ENCODE measurements around the gene NFIA. TPM values are rescaled to one million over a fixed set of nuclear protein-coding genes. Genes with fewer than 3 reads are reported as not detected.

The NFIA gene
- total RNA-seq, 1 experiment from 2014 or later, result 38.6 TPM

DNA sequence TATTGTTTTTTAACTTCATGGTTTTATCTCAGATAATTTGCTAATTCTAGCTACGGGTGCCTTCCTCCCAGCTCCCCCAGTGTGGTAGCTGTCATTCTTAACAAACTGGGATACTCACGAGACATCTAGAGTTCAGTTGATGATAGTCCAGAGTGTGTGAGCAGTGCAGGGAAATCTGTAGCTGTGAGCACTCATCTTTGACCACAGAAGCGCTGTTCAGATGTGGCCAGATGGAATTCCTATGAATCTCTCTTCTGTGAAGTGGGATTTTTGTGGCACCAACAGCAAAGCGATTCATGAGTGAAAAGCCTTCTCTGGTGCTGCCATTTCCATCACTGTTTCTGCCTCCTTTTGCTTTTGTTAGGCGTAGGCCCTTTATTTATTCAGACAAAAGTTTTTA, 125.1 kb downstream of the NFIA start:
- TF ChIP-seq, protein P1, sequence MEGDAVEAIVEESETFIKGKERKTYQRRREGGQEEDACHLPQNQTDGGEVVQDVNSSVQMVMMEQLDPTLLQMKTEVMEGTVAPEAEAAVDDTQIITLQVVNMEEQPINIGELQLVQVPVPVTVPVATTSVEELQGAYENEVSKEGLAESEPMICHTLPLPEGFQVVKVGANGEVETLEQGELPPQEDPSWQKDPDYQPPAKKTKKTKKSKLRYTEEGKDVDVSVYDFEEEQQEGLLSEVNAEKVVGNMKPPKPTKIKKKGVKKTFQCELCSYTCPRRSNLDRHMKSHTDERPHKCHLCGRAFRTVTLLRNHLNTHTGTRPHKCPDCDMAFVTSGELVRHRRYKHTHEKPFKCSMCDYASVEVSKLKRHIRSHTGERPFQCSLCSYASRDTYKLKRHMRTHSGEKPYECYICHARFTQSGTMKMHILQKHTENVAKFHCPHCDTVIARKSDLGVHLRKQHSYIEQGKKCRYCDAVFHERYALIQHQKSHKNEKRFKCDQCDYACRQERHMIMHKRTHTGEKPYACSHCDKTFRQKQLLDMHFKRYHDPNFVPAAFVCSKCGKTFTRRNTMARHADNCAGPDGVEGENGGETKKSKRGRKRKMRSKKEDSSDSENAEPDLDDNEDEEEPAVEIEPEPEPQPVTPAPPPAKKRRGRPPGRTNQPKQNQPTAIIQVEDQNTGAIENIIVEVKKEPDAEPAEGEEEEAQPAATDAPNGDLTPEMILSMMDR (IDR thresholded peaks at IDR 0.05; ENCODE audit: unreplicated experiment), result no peak
- intact Hi-C loops (cut with micrococcal nuclease; ENCODE audit: unreplicated experiment), result no loop called here
- H3K27me3 Mint-ChIP-seq (ENCODE audit: unreplicated experiment), result no peaks in the 10 kb centered on the region
- H3K4me1 Mint-ChIP-seq (ENCODE audit: low read depth, unreplicated experiment), result no peaks in the 10 kb centered on the region
- H3K27ac Mint-ChIP-seq (ENCODE audit: unreplicated experiment), result no peak overlapping the region
- no TSS peak for BruUV-seq (replicated peaks)
- CTCF ChIA-PET, result no interaction called here
- no peaks in the 10 kb centered on the region for H3K36me3 Mint-ChIP-seq (ENCODE audit: insufficient read depth, unreplicated experiment)
- H3K9me3 Mint-ChIP-seq (ENCODE audit: low read depth, unreplicated experiment), result no peaks in the 10 kb centered on the region
- DNase-seq, result no peak
- no peak overlapping the region for H3K4me3 Mint-ChIP-seq (ENCODE audit: low read depth, unreplicated experiment)

DNA sequence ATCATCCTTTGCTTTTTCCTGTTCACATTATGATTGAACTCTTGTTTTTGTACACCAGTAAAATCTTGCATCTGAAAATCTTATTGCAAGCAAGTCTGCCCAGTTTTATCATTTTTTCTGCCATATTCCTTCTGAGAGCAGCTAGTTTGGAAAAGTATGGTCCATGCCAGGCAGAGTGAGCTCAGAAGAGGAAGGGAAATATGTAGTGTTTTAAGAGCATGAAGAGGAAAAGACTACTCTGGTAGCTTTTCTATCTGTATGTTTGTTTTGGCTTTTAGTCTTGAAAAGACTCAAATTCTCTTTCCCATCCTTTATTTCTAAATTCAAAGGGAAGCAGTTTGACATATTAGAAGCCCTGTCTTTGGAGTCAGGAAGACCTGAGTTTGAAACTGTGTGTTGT, 125.8 kb downstream of the NFIA start:
- TF ChIP-seq, protein P1 (IDR thresholded peaks at IDR 0.05; ENCODE audit: unreplicated experiment), result no peak
- DNase-seq, result no peak
- Mint-ChIP-seq H3K4me3 (ENCODE audit: low read depth, unreplicated experiment) (no peak overlapping the region), H3K9me3 (ENCODE audit: low read depth, unreplicated experiment) (no peaks in the 10 kb centered on the region), H3K27me3 (ENCODE audit: unreplicated experiment) (no peaks in the 10 kb centered on the region), H3K36me3 (ENCODE audit: insufficient read depth, unreplicated experiment) (no peaks in the 10 kb centered on the region), H3K27ac (ENCODE audit: unreplicated experiment) (no peak overlapping the region), H3K4me1 (ENCODE audit: low read depth, unreplicated experiment) (no peaks in the 10 kb centered on the region)
- intact Hi-C loops (cut with micrococcal nuclease; ENCODE audit: unreplicated experiment), result no loop called here
- CTCF ChIA-PET, result interaction anchor here (0.6 to 0.7 kb wide), 2 partner anchors 47 to 165 kb away, joined by 3 read pairs; no protein-coding TSS in a partner anchor
- BruUV-seq (replicated peaks), result no TSS peak

DNA sequence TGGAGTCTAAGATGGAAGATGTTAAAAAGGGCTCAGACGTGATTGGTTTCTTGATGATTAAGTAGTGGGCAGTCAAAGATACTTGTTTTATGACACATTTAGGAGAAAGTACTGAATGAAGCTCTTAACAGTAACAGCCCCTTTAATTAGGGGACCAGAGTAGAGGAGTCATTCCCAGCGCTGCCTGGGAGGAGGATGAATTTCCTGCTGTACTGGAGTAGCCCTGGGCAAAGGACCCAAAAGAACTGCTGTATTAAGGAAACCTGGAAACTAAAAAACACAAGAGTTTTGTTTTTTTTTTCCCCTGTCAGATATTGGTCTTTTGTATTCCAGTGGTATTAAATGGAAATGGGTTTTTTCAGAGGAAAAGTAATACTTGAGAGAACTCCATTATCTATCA, 126.5 kb downstream of the NFIA start:
- Mint-ChIP-seq H3K4me3 (ENCODE audit: low read depth, unreplicated experiment) (no peak overlapping the region), H3K27me3 (ENCODE audit: unreplicated experiment) (no peaks in the 10 kb centered on the region), H3K4me1 (ENCODE audit: low read depth, unreplicated experiment) (no peaks in the 10 kb centered on the region), H3K27ac (ENCODE audit: unreplicated experiment) (no peak overlapping the region), H3K36me3 (ENCODE audit: insufficient read depth, unreplicated experiment) (no peaks in the 10 kb centered on the region), H3K9me3 (ENCODE audit: low read depth, unreplicated experiment) (no peaks in the 10 kb centered on the region)
- no TSS peak for BruUV-seq (replicated peaks)
- CTCF ChIA-PET, result interaction anchor here (0.6 to 0.7 kb wide), 2 partner anchors 46 to 165 kb away, joined by 3 read pairs; no protein-coding TSS in a partner anchor
- TF ChIP-seq, protein P1 (IDR thresholded peaks at IDR 0.05; ENCODE audit: unreplicated experiment), result no peak
- no peak for DNase-seq
- intact Hi-C loops (cut with micrococcal nuclease; ENCODE audit: unreplicated experiment), result no loop called here

DNA sequence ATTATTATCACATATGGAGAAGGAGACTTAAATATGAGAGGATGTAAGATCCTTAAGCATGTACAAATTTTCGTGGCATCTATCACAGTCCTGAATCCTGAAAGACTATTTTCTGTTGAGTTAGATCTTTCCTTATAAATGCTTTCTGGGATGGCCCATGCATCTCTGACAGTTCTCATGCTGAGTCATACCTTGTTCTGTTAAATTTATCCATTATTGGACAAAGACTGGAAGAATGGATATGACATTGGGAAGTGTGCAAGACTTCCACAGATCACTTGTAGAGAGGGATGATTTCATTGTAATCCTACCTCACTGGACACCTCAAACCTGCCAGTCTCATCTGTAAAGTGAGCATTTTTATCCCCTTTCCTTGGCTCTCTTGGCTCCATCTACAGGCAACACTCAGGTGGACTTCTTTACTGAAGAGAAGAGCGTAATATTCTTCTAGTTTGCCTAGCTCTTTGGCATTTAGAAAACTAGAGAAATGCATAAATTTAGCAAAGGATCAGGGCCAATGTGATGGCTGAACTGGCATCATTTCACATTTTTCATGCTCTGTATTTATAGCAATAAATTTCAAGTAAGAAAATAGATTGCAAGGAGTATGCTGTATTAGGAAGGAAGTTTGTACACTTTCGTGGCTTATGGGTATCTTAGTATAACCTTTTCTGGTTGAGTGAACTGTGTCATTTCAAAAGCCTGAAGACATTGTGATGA, 128.2 kb downstream of the NFIA start:
- Mint-ChIP-seq H3K27me3 (ENCODE audit: unreplicated experiment) (no peaks in the 10 kb centered on the region), H3K27ac (ENCODE audit: unreplicated experiment) (no peak overlapping the region), H3K36me3 (ENCODE audit: insufficient read depth, unreplicated experiment) (no peaks in the 10 kb centered on the region), H3K4me3 (ENCODE audit: low read depth, unreplicated experiment) (no peak overlapping the region), H3K4me1 (ENCODE audit: low read depth, unreplicated experiment) (no peaks in the 10 kb centered on the region), H3K9me3 (ENCODE audit: low read depth, unreplicated experiment) (no peaks in the 10 kb centered on the region)
- BruUV-seq (replicated peaks), result no TSS peak
- DNase-seq, result no peak
- intact Hi-C loops (cut with micrococcal nuclease; ENCODE audit: unreplicated experiment), result no loop called here
- TF ChIP-seq, protein P1 (IDR thresholded peaks at IDR 0.05; ENCODE audit: unreplicated experiment), result no peak
- CTCF ChIA-PET, result interaction anchor here (1.5 kb wide), 1 partner anchor 161 kb away, joined by 3 read pairs; no protein-coding TSS in a partner anchor

Measured in Calu3 (cell line).